Activated T-helper 2 cell treated with anti-CD3 and anti-CD28 coated beads, Interferon-gamma antibody, Interleukin-2, Interleukin-4, amounts not matched to agents 10 μg/mL and 5 μg/mL and 100 μg/mL, durations not matched to agents 14 hours and 24 hours and 36 hours (primary cell): ENCODE results near the gene RGS6. TPM values are rescaled to one million over a fixed set of nuclear protein-coding genes. Genes with fewer than 3 reads are reported as not detected.

ENCODE experiments used
- DNase-seq: peaks from one replicate; pipeline ENCODE4 v3.0.0; 2021; ENCODE audit warnings: low spot score
- H3K27ac Mint-ChIP-seq: one replicate; pipeline ENCODE4 v1.8.0; 2021; ENCODE audit warnings: mixed read lengths
- H3K27me3 Mint-ChIP-seq: one replicate; pipeline ENCODE4 v1.8.0; 2021; ENCODE audit warnings: low read depth, mixed read lengths
- H3K36me3 Mint-ChIP-seq: one replicate; pipeline ENCODE4 v1.8.0; 2021; ENCODE audit warnings: low read depth, mixed read lengths
- H3K4me1 Mint-ChIP-seq: one replicate; pipeline ENCODE4 v1.8.0; 2021; ENCODE audit warnings: low read depth, mixed read lengths
- H3K4me3 Mint-ChIP-seq: one replicate; pipeline ENCODE4 v1.8.0; 2021; ENCODE audit warnings: low read depth, mild to moderate bottlenecking, moderate library complexity, mixed read lengths
- H3K9me3 Mint-ChIP-seq: one replicate; pipeline ENCODE4 v1.8.0; 2021; ENCODE audit warnings: mixed read lengths
- intact Hi-C: fragments of 100-400 bp; cut with micrococcal nuclease; formaldehyde crosslinking; loops from one replicate; pipeline ENCODE4 v1.15.1; 2023
- total RNA-seq: library from RNA; stranded (reverse); gene quantifications from 2 replicates; pipeline ENCODE4 v1.2.3, GENCODE V29; 2022

The RGS6 gene
- total RNA-seq, 1 donor from 2014 or later = 3.7 TPM

- H3K36me3 Mint-ChIP-seq = no peaks in the 10 kb centered on the region
- no peaks in the 10 kb centered on the region for H3K9me3 Mint-ChIP-seq
- no peak overlapping the region for H3K27ac Mint-ChIP-seq
- H3K27me3 Mint-ChIP-seq = peaks cover 10% of the 10 kb centered on the region
- DNase-seq = no peak
- H3K4me1 Mint-ChIP-seq = no peaks in the 10 kb centered on the region
- no peak overlapping the region for H3K4me3 Mint-ChIP-seq
- intact Hi-C loops = no loop called here
These were observed 282.9 kb downstream of the RGS6 start for GRCh38 chr14:72215080-72215479.

GRCh38 chr14:72217135-72217534 is 284.9 kb downstream of the RGS6 start:
- Mint-ChIP-seq H3K4me1 (no peaks in the 10 kb centered on the region), H3K36me3 (no peaks in the 10 kb centered on the region), H3K27ac (no peak overlapping the region), H3K4me3 (no peak overlapping the region), H3K27me3 (peaks cover 5% of the 10 kb centered on the region), H3K9me3 (no peaks in the 10 kb centered on the region)
- no peak for DNase-seq
- intact Hi-C loops = no loop called here

- H3K9me3 Mint-ChIP-seq = no peaks in the 10 kb centered on the region
- H3K4me3 Mint-ChIP-seq = no peak overlapping the region
- no peaks in the 10 kb centered on the region for H3K4me1 Mint-ChIP-seq
- H3K27ac Mint-ChIP-seq = no peak overlapping the region
- H3K36me3 Mint-ChIP-seq = no peaks in the 10 kb centered on the region
- intact Hi-C loops = no loop called here
- no peak for DNase-seq
- H3K27me3 Mint-ChIP-seq = peaks cover 2% of the 10 kb centered on the region
These were observed 289.8 kb downstream of the RGS6 start for GRCh38 chr14:72222046-72222445.

GRCh38 chr14:72236629-72237028 is 304.4 kb downstream of the RGS6 start:
- Mint-ChIP-seq H3K9me3 (no peaks in the 10 kb centered on the region), H3K4me3 (no peak overlapping the region), H3K27ac (no peak overlapping the region), H3K27me3 (peaks cover 4% of the 10 kb centered on the region), H3K36me3 (no peaks in the 10 kb centered on the region), H3K4me1 (no peaks in the 10 kb centered on the region)
- intact Hi-C loops = no loop called here
- DNase-seq = no peak

- no peak overlapping the region for H3K4me3 Mint-ChIP-seq
- H3K27me3 Mint-ChIP-seq = peaks cover 4% of the 10 kb centered on the region
- DNase-seq = no peak
- H3K27ac Mint-ChIP-seq = no peak overlapping the region
- no peaks in the 10 kb centered on the region for H3K36me3 Mint-ChIP-seq
- H3K4me1 Mint-ChIP-seq = no peaks in the 10 kb centered on the region
- no peaks in the 10 kb centered on the region for H3K9me3 Mint-ChIP-seq
- intact Hi-C loops = no loop called here
These were observed 305.8 kb downstream of the RGS6 start for GRCh38 chr14:72237722-72238666.

- H3K27me3 Mint-ChIP-seq = peaks cover 9% of the 10 kb centered on the region
- peaks cover 4% of the 10 kb centered on the region for H3K9me3 Mint-ChIP-seq
- no peak for DNase-seq
- no peaks in the 10 kb centered on the region for H3K4me1 Mint-ChIP-seq
- no peak overlapping the region for H3K27ac Mint-ChIP-seq
- intact Hi-C loops = no loop called here
- no peak overlapping the region for H3K4me3 Mint-ChIP-seq
- no peaks in the 10 kb centered on the region for H3K36me3 Mint-ChIP-seq
These were observed 311.4 kb downstream of the RGS6 start for GRCh38 chr14:72243309-72244293.

- Mint-ChIP-seq H3K27ac (no peak overlapping the region), H3K4me1 (no peaks in the 10 kb centered on the region), H3K4me3 (no peak overlapping the region), H3K27me3 (peaks cover 21% of the 10 kb centered on the region), H3K36me3 (no peaks in the 10 kb centered on the region), H3K9me3 (peaks cover 12% of the 10 kb centered on the region)
- no peak for DNase-seq
- intact Hi-C loops = no loop called here
These were observed 315.8 kb downstream of the RGS6 start for GRCh38 chr14:72247896-72248465.

- peaks cover 16% of the 10 kb centered on the region for H3K27me3 Mint-ChIP-seq
- no peak overlapping the region for H3K4me3 Mint-ChIP-seq
- peaks cover 6% of the 10 kb centered on the region for H3K4me1 Mint-ChIP-seq
- intact Hi-C loops = no loop called here
- H3K27ac Mint-ChIP-seq = no peak overlapping the region
- no peaks in the 10 kb centered on the region for H3K36me3 Mint-ChIP-seq
- DNase-seq = no peak
- peaks cover 23% of the 10 kb centered on the region for H3K9me3 Mint-ChIP-seq
These were observed 321.3 kb downstream of the RGS6 start for GRCh38 chr14:72253503-72253902.

GRCh38 chr14:72254202-72254936 is 322.1 kb downstream of the RGS6 start:
- H3K4me3 Mint-ChIP-seq = no peak overlapping the region

GRCh38 chr14:72254937-72255472 is 322.8 kb downstream of the RGS6 start:
- peaks cover 12% of the 10 kb centered on the region for H3K27me3 Mint-ChIP-seq
- no peak for DNase-seq
- H3K4me3 Mint-ChIP-seq = no peak overlapping the region
- H3K9me3 Mint-ChIP-seq = peaks cover 15% of the 10 kb centered on the region
- H3K4me1 Mint-ChIP-seq = peaks cover 6% of the 10 kb centered on the region
- intact Hi-C loops = no loop called here
- no peaks in the 10 kb centered on the region for H3K36me3 Mint-ChIP-seq
- no peak overlapping the region for H3K27ac Mint-ChIP-seq

More at GRCh38 chr14:72254202-72254936, 322.1 kb downstream of the RGS6 start:
- H3K4me1 Mint-ChIP-seq = peaks cover 6% of the 10 kb centered on the region
- H3K27me3 Mint-ChIP-seq = peaks cover 12% of the 10 kb centered on the region
- H3K9me3 Mint-ChIP-seq = peaks cover 18% of the 10 kb centered on the region
- no peak overlapping the region for H3K27ac Mint-ChIP-seq
- intact Hi-C loops = no loop called here
- no peaks in the 10 kb centered on the region for H3K36me3 Mint-ChIP-seq
- DNase-seq = no peak

- Mint-ChIP-seq H3K4me3 (no peak overlapping the region), H3K9me3 (peaks cover 15% of the 10 kb centered on the region), H3K4me1 (peaks cover 6% of the 10 kb centered on the region), H3K36me3 (no peaks in the 10 kb centered on the region), H3K27me3 (peaks cover 12% of the 10 kb centered on the region), H3K27ac (no peak overlapping the region)
- intact Hi-C loops = no loop called here
- no peak for DNase-seq
These were observed 323.8 kb downstream of the RGS6 start for GRCh38 chr14:72256055-72256454.

- H3K27me3 Mint-ChIP-seq = peaks cover 9% of the 10 kb centered on the region
- peaks cover 3% of the 10 kb centered on the region for H3K9me3 Mint-ChIP-seq
- DNase-seq = no peak
- H3K27ac Mint-ChIP-seq = no peak overlapping the region
- no peaks in the 10 kb centered on the region for H3K36me3 Mint-ChIP-seq
- no peak overlapping the region for H3K4me3 Mint-ChIP-seq
- H3K4me1 Mint-ChIP-seq = peaks cover 2% of the 10 kb centered on the region
- intact Hi-C loops = no loop called here
These were observed 328.8 kb downstream of the RGS6 start for GRCh38 chr14:72261068-72261467.
